A549 treated with AZD9567 at 1 μM for 4 hours (cell line): ENCODE measurements around the gene OCLN. TPM values are rescaled to one million over a fixed set of nuclear protein-coding genes. Genes with fewer than 3 reads are reported as not detected.

Experiments used
- total RNA-seq: library from RNA; stranded (reverse); fragments of 200-300 nt; extraction: Qiagen RNA extraction; gene quantifications from 5 replicates; pipeline ENCODE4 v1.2.3, GENCODE V29; 2022; ENCODE audit not compliant: insufficient read depth

Gene OCLN
- total RNA-seq = 9.1 to 12.7 TPM (median 9.7 TPM) in 5 replicates

GRCh38 chr5:69492391-69492922 is at the start of gene OCLN:
TSS of gene OCLN (plus strand) at chr5:69492790. CDS start at chr5:69504245, 11,455 bp downstream.

GRCh38 chr5:69559908-69560330 is 67.3 kb downstream of the OCLN start, which contains the start of gene GTF2H2C:
TSS of gene GTF2H2C (plus strand) at chr5:69560191. CDS start at chr5:69565133, 4,942 bp downstream.

Other genes starting within 250 kb of the OCLN start
- gene CCDC125, start 160.0 kb upstream of the OCLN start, total RNA-seq = 2.3 to 4.0 TPM (median 3.3 TPM) in 5 replicates
- 41.3 to 56.6 TPM (median 55.4 TPM) in 5 replicates for gene AK6, start 123.3 kb upstream of the OCLN start, total RNA-seq
- 130 to 175 TPM (median 138 TPM) in 5 replicates for gene TAF9, start 123.3 kb upstream of the OCLN start, total RNA-seq
- gene RAD17, start 123.0 kb upstream of the OCLN start, total RNA-seq = 16.0 to 17.8 TPM (median 16.9 TPM) in 5 replicates
- 1.9 to 4.8 TPM (median 2.4 TPM) in 5 replicates for gene MARVELD2, start 77.7 kb upstream of the OCLN start, total RNA-seq
- gene GTF2H2C, start 67.4 kb downstream of the OCLN start, total RNA-seq = 32.8 to 40.0 TPM (median 35.4 TPM) in 5 replicates